SK-N-SH (cell line): Measurements from ENCODE around the gene PAIP1.

ENCODE experiments used
- FOSL2 ChIP-seq: IDR thresholded peaks from 2 replicates; pipeline ENCODE4 v1.4.0; 2012; ENCODE audit warnings: low read depth, mild to moderate bottlenecking, moderate library complexity, borderline replicate concordance
- RFX5 ChIP-seq: IDR thresholded peaks from 2 replicates; pipeline ENCODE4 v1.6.1; 2012; ENCODE audit warnings: mild to moderate bottlenecking, improper control_type of control experiment, low read length
- TAF1 ChIP-seq: IDR thresholded peaks from 2 replicates; pipeline ENCODE4 v1.6.1; 2012; ENCODE audit warnings: low read depth, mild to moderate bottlenecking, low read length, moderate library complexity, borderline replicate concordance
- TF ChIP-seq, protein P1 (sequence below): fragments of 150-350 bp; IDR thresholded peaks from 2 replicates; pipeline ENCODE4 v1.6.1; 2016; ENCODE audit warnings: mild to moderate bottlenecking, low read depth, low read length
- TF ChIP-seq, protein P2 (sequence below): fragments of 200-600 bp; sonication (generic); IDR thresholded peaks from 2 replicates; pipeline ENCODE4 v1.6.1; 2017; ENCODE audit warnings: antibody characterized with exemption, mild to moderate bottlenecking, moderate library complexity
- TF ChIP-seq, protein P3 (sequence below): fragments of 150-350 bp; IDR thresholded peaks from 2 replicates; pipeline ENCODE4 v1.6.1; 2017; ENCODE audit warnings: antibody characterized with exemption, low read length, low read depth, borderline replicate concordance
- TF ChIP-seq, protein P4 (sequence below): IDR thresholded peaks from 2 replicates; pipeline ENCODE4 v1.6.1; 2012; ENCODE audit warnings: mild to moderate bottlenecking, low read depth, low read length, moderate library complexity

DNA sequence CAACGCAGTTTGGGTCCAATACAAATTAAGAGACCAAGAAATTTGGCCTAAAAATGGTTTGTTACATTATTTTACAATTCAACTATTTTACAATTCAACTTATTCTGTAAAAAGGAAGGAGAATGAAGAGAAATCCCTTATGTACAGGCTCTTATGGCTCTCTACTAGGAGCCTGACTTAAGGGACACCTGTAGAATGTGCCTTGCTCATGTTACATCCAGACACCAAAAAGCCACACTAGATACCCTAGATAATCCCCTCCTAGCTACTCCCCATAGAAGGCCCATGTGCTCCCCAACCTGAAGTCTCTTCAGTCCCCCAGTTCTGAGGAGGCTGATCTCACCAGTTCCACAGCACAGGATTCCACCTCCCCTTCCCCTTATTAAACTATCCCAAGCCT, 32.0 kb upstream of the PAIP1 start:
- TF ChIP-seq, protein P1, sequence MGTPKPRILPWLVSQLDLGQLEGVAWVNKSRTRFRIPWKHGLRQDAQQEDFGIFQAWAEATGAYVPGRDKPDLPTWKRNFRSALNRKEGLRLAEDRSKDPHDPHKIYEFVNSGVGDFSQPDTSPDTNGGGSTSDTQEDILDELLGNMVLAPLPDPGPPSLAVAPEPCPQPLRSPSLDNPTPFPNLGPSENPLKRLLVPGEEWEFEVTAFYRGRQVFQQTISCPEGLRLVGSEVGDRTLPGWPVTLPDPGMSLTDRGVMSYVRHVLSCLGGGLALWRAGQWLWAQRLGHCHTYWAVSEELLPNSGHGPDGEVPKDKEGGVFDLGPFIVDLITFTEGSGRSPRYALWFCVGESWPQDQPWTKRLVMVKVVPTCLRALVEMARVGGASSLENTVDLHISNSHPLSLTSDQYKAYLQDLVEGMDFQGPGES, result no peak
- TF ChIP-seq, protein P2, sequence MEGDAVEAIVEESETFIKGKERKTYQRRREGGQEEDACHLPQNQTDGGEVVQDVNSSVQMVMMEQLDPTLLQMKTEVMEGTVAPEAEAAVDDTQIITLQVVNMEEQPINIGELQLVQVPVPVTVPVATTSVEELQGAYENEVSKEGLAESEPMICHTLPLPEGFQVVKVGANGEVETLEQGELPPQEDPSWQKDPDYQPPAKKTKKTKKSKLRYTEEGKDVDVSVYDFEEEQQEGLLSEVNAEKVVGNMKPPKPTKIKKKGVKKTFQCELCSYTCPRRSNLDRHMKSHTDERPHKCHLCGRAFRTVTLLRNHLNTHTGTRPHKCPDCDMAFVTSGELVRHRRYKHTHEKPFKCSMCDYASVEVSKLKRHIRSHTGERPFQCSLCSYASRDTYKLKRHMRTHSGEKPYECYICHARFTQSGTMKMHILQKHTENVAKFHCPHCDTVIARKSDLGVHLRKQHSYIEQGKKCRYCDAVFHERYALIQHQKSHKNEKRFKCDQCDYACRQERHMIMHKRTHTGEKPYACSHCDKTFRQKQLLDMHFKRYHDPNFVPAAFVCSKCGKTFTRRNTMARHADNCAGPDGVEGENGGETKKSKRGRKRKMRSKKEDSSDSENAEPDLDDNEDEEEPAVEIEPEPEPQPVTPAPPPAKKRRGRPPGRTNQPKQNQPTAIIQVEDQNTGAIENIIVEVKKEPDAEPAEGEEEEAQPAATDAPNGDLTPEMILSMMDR, result no peak
- TF ChIP-seq TAF1 (no peak), FOSL2 (no peak), RFX5 (no peak)
- TF ChIP-seq, protein P3, sequence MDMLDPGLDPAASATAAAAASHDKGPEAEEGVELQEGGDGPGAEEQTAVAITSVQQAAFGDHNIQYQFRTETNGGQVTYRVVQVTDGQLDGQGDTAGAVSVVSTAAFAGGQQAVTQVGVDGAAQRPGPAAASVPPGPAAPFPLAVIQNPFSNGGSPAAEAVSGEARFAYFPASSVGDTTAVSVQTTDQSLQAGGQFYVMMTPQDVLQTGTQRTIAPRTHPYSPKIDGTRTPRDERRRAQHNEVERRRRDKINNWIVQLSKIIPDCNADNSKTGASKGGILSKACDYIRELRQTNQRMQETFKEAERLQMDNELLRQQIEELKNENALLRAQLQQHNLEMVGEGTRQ, result no peak
- TF ChIP-seq, protein P4, sequence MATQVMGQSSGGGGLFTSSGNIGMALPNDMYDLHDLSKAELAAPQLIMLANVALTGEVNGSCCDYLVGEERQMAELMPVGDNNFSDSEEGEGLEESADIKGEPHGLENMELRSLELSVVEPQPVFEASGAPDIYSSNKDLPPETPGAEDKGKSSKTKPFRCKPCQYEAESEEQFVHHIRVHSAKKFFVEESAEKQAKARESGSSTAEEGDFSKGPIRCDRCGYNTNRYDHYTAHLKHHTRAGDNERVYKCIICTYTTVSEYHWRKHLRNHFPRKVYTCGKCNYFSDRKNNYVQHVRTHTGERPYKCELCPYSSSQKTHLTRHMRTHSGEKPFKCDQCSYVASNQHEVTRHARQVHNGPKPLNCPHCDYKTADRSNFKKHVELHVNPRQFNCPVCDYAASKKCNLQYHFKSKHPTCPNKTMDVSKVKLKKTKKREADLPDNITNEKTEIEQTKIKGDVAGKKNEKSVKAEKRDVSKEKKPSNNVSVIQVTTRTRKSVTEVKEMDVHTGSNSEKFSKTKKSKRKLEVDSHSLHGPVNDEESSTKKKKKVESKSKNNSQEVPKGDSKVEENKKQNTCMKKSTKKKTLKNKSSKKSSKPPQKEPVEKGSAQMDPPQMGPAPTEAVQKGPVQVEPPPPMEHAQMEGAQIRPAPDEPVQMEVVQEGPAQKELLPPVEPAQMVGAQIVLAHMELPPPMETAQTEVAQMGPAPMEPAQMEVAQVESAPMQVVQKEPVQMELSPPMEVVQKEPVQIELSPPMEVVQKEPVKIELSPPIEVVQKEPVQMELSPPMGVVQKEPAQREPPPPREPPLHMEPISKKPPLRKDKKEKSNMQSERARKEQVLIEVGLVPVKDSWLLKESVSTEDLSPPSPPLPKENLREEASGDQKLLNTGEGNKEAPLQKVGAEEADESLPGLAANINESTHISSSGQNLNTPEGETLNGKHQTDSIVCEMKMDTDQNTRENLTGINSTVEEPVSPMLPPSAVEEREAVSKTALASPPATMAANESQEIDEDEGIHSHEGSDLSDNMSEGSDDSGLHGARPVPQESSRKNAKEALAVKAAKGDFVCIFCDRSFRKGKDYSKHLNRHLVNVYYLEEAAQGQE, result no peak
